Epithelial cell of alveolus of lung (primary cell): ENCODE measurements around the gene RHOXF2. TPM values are rescaled to one million over a fixed set of nuclear protein-coding genes. Genes with fewer than 3 reads are reported as not detected.

Experiments
- total RNA-seq: library from RNA; depleted of rRNA; stranded (reverse); fragments of >200 nt; gene quantifications from 2 replicates; pipeline ENCODE4 v1.2.1, GENCODE V29; 2015

The RHOXF2 gene
- total RNA-seq = not detected in 2 replicates

GRCh38 chrX:120158313-120158712, at the start of gene RHOXF2:
RHOXF2 (plus strand) TSS chrX:120158613; CDS start chrX:120158751, 138 bp downstream.

GRCh38 chrX:120115438-120115963, 42.9 kb upstream of the RHOXF2 start, which contains the start of gene RHOXF1:
RHOXF1 (minus strand) TSS chrX:120115913; CDS start chrX:120115862, 51 bp downstream.

Other genes with a start within 250 kb of the RHOXF2 start
- gene NKAP, start 214.9 kb upstream of the RHOXF2 start, total RNA-seq = 3.4 and 6.1 TPM in 2 replicates
- not detected in 2 replicates for gene RHOXF2B, start 80.9 kb upstream of the RHOXF2 start, total RNA-seq
- not detected in 2 replicates for gene RHOXF1, start 42.7 kb upstream of the RHOXF2 start, total RNA-seq
- 13.2 and 20.1 TPM in 2 replicates for gene ZBTB33, start 92.2 kb downstream of the RHOXF2 start, total RNA-seq
- gene TMEM255A, start 152.8 kb downstream of the RHOXF2 start, total RNA-seq = 0.24 and 0.65 TPM in 2 replicates
- not detected in 2 replicates for gene ATP1B4, start 203.5 kb downstream of the RHOXF2 start, total RNA-seq